Loucy (cell line): ENCODE measurements around the gene CDH4.

Experiments used
- EZH2phosphoT487 ChIP-seq: fragments of 200-600 bp; IDR thresholded peaks from 2 replicates; pipeline ENCODE4 v1.6.1; 2018; ENCODE audit warnings: antibody characterized with exemption, mild to moderate bottlenecking, moderate library complexity, borderline replicate concordance
- TF ChIP-seq, protein P1 (sequence below): fragments of 200-600 bp; sonication (generic); conservative IDR thresholded peaks from 2 replicates; pipeline ENCODE4 v1.5.1; 2014; ENCODE audit warnings: mild to moderate bottlenecking, antibody characterized with exemption, low read length

- TF ChIP-seq, protein P1, sequence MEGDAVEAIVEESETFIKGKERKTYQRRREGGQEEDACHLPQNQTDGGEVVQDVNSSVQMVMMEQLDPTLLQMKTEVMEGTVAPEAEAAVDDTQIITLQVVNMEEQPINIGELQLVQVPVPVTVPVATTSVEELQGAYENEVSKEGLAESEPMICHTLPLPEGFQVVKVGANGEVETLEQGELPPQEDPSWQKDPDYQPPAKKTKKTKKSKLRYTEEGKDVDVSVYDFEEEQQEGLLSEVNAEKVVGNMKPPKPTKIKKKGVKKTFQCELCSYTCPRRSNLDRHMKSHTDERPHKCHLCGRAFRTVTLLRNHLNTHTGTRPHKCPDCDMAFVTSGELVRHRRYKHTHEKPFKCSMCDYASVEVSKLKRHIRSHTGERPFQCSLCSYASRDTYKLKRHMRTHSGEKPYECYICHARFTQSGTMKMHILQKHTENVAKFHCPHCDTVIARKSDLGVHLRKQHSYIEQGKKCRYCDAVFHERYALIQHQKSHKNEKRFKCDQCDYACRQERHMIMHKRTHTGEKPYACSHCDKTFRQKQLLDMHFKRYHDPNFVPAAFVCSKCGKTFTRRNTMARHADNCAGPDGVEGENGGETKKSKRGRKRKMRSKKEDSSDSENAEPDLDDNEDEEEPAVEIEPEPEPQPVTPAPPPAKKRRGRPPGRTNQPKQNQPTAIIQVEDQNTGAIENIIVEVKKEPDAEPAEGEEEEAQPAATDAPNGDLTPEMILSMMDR = no peak
- TF ChIP-seq EZH2phosphoT487 = no peak
Observed at GRCh38 chr20:61652146-61652545, 400.1 kb downstream of the CDH4 start.
